ENCODE results near the gene ETV1. TPM values are rescaled to one million over a fixed set of nuclear protein-coding genes. Genes with fewer than 3 reads are reported as not detected.

The ETV1 gene
- total RNA-seq, 1 donor from 2014 or later: 89.0 TPM

DNA sequence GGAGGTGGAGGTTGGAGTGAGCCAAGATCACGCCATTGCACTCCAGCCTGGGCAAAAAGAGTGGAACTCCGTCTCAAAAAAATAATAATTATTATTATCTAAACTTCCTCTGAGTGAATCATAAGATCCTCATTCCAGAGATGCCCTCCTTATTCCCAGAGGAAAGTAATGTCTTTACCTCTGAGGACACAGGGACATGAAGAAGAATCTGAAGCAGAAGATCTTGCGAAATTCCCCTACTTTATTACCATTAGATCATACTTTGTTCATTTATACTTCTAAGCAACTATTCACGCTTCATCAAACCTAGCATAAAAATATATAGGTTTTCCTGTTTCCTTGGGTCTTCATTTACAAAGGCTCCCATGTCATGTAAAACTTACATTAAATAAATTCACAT, 143.1 kb downstream of the ETV1 start:
- no peaks in the 10 kb centered on the region for H3K27me3 ChIP-seq (ENCODE audit: low read depth)
- H3K9me3 ChIP-seq: no peaks in the 10 kb centered on the region
- no peak overlapping the region for H3K4me3 ChIP-seq
- TF ChIP-seq, protein P1, sequence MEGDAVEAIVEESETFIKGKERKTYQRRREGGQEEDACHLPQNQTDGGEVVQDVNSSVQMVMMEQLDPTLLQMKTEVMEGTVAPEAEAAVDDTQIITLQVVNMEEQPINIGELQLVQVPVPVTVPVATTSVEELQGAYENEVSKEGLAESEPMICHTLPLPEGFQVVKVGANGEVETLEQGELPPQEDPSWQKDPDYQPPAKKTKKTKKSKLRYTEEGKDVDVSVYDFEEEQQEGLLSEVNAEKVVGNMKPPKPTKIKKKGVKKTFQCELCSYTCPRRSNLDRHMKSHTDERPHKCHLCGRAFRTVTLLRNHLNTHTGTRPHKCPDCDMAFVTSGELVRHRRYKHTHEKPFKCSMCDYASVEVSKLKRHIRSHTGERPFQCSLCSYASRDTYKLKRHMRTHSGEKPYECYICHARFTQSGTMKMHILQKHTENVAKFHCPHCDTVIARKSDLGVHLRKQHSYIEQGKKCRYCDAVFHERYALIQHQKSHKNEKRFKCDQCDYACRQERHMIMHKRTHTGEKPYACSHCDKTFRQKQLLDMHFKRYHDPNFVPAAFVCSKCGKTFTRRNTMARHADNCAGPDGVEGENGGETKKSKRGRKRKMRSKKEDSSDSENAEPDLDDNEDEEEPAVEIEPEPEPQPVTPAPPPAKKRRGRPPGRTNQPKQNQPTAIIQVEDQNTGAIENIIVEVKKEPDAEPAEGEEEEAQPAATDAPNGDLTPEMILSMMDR (IDR thresholded peaks at IDR 0.05): no peak
- ATAC-seq (no peak), DNase-seq (no peak)
- peaks cover 10% of the 10 kb centered on the region for H3K4me1 ChIP-seq
- no peak overlapping the region for H3K27ac ChIP-seq
- intact Hi-C loops (cut with DNase I): no loop called here
- no peaks in the 10 kb centered on the region for H3K36me3 ChIP-seq

DNA sequence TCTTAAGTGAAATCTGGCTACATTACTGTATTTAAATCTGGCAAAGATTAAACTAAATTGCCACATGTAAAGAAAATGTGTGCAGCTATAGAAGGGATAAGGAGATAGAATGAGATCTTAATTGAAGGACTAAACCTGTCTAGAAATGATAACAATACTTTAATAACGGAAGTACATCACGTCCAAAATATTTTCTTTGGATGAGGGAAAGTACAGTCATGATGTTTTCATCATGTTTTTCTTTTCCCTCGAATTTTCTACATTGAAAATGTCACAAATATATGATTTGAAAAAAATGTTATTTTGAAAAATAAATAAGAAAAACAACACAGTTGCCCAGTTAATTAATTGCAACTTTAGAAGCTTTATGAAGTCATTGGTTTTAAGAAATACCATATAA, 143.9 kb downstream of the ETV1 start:
- no peak for ATAC-seq
- TF ChIP-seq, protein P1 (IDR thresholded peaks at IDR 0.05): no peak
- intact Hi-C loops (cut with DNase I): no loop called here
- H3K4me1 ChIP-seq: peaks cover 10% of the 10 kb centered on the region
- H3K36me3 ChIP-seq: no peaks in the 10 kb centered on the region
- no peaks in the 10 kb centered on the region for H3K27me3 ChIP-seq (ENCODE audit: low read depth)
- DNase-seq: no peak
- no peak overlapping the region for H3K27ac ChIP-seq
- H3K4me3 ChIP-seq: no peak overlapping the region
- no peaks in the 10 kb centered on the region for H3K9me3 ChIP-seq

- no peak for DNase-seq
- TF ChIP-seq, protein P1 (IDR thresholded peaks at IDR 0.05): no peak
- Histone ChIP-seq H3K4me3 (no peak overlapping the region), H3K36me3 (no peaks in the 10 kb centered on the region), H3K27me3 (ENCODE audit: low read depth) (no peaks in the 10 kb centered on the region), H3K27ac (no peak overlapping the region), H3K9me3 (no peaks in the 10 kb centered on the region), H3K4me1 (peaks cover 4% of the 10 kb centered on the region)
- intact Hi-C loops (cut with DNase I): no loop called here
- ATAC-seq: no peak
Observed at GRCh38 chr7:13844954-13845353, 144.5 kb downstream of the ETV1 start.

DNA sequence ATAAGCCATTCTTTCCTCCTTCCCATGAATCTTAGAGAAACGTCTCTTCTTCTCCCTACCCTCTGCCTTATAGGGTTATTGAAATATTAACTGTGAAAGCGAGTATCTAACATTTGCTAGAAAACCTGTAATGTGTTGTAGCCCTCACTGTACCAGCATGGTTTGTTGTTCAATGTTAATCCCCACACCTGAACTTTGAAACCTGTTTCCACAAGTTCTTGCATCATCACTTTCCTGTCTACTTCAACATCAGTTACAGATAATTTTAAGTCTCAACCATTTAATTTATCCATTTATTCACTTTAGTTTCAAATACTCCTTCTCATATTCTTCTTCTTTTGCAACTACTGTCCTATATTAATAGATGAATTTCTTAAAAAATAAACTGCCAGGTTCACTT, 148.2 kb downstream of the ETV1 start:
- Histone ChIP-seq H3K9me3 (no peaks in the 10 kb centered on the region), H3K4me3 (no peak overlapping the region), H3K4me1 (no peaks in the 10 kb centered on the region), H3K36me3 (no peaks in the 10 kb centered on the region), H3K27me3 (ENCODE audit: low read depth) (no peaks in the 10 kb centered on the region), H3K27ac (no peak overlapping the region)
- ATAC-seq (no peak), DNase-seq (no peak)
- TF ChIP-seq, protein P1 (IDR thresholded peaks at IDR 0.05): no peak
- intact Hi-C loops (cut with DNase I): no loop called here

Measured in lower lobe of right lung (tissue), 2 donors.